ENCODE measurements around the gene ATXN1L.
"Not testable (repeated sequence)": the region's sequence is repeated elsewhere in the genome, so short reads cannot be mapped to it uniquely, and the experiment has no call there.

Gene ATXN1L

DNA sequence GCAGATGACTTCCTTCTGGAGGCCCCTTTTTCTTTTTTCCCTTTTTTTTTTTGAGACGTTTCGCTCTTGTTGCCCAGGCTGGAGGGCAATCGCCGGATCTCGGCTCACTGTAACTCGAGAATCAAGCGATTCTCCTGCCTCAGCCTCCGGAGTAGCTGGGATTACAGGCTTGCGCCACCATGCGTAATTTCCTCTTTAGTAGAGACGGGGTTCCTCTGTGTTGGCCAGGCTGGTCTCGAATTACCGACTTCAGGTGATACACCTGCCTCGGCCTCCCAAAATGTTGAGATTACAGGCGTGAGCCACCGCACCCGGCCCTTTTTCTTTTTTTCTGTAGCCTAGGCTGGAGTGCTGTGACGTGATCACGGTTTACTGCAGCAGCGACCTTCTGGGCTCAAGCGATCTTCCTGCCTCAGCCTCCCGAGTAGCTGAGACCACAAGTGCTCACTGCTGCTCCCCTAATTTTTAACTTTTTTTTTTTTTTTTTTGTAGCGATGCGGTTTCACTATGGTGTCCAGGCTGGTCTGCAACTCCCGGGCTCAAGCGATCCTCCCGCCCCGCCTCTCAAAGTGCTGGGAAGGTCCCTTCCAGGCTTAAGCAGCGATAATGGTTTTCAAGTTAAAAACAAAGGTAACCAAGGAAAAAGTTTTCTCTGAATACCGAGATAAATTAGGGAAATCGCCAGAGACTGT, 48.6 kb downstream of the ATXN1L start:
- DNase-seq (ENCODE audit: low read depth in 3 of 3): peak in 1 of 3 experiments; percentile 30

DNA sequence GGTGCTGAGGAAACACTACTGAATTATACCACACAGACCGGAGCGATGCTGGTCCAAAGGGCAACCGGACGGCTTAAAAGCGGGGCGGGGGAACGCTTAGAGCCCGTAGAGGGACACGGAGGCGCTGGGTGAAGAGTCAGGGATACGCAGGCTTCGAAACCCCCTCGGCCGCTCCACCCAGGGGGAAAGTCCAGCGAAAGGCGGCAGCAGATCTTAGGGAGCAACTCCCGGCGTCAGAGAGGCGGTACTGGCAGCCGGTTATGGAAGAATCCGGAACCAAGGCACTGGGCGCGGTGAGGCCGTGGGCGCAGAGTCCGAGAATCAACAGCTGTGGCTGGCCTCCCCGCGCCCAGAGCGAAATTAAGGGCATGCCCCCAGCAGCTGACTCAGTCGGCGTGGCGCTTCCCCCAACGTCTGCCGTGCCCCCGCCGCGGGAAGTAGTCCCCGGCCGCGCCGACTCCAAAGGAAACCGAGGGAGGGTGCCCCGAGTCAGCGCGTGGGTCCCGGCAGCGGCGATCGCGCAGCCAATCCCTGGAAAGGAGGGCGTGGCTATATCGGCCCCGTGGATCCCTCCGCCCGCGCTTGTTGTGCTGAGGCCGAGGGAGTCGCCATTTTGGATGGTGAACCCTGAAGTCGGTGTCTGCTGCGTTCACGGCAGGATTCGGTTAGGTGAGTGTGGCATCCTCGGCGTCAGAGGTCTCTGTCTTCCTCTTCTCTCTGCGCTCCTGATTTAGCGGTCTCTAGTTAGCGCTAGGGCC, 49.3 kb downstream of the ATXN1L start, which contains the start of gene IST1:
Gene IST1 (plus strand): TSS at position 611 of the 758 bp plus-strand sequence. CDS start 20,110 bp downstream, outside the sequence.
- peak; percentile 96 to 99 (median 97) for DNase-seq (ENCODE audit: low read depth in 3 of 3)

DNA sequence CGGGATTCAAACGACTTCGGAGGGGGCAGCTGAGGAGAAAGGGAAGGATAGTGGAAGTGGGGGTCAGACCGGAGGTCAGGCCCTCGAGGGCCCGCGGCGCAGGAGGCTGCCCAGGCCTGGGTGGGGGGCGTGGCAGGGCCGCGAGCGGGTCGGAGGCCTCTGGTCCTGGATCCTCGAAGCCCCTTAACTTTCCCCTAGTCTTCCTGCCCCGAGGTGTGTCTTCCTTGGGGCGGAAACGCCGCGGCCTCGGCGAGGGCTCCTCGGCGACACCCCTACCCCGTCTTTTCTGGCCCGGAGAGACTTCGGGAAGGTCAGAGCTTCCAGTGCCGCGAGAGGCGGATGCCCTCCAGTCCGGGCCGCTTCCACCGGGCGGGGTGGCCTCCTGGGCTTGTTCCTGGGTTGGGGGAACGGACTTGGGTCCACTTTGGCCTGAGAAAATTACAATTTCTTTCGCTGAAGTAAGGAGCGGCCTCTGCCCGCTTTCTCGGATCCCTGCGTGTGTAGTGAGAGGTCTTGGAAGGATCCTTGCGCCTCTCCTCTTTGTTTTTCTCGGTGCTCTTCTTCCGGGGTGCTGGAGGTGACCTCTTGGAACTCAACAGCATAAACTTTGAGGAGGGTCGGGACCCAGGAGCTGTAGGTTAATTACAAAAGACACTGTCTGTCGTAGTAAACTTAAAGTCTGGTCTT, 50.0 kb downstream of the ATXN1L start:
- no peak for DNase-seq (ENCODE audit: low read depth in 3 of 3)

DNA sequence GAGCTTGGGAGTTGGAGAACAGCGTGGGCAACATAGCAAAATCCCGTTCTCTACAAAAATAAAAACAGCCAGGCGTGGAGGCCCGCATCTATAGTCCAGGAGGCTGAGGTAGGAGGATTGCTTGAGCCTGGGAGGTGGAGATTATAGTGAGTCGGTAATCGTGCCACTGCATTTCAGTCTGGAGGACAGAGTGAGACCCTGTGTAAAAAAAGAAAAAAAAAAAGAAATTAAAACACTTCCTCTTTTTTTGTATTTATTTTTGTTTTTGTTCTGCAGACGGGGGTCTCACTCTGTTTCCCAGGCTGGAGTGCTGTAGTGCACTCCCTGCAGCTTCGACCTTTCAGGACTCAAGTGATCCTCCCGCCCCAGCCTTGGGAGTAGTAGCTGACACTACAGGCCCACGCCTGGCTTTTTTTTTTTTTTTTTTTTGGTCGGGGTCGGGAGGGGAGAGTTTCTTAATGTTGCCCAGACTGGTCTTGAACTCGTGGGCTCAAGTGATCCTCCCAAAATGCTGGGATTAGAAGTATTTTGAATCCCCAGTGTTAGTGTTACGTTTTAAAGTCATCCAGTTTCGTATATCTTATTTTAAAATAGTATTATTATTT, 51.1 kb downstream of the ATXN1L start:
- DNase-seq (ENCODE audit: low read depth in 3 of 3): no peak

DNA sequence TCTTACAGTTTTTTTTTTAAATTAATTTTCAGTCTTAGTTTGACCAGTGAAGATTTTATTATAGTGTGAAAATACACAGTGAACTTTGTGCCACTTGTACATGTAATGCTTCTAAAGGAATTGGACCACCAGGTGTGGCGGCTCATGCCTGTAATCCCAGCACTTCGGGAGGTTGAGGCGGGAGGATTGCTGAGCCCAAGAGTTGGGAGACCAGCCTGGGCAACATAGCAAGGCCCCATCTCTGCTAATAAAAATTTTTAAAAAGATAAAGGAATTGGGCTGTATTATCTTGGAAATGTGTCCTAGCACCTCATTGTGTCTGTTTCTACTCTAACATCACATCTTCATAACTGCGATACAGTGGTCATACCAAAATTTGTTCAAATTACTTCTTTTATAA, 53.4 kb downstream of the ATXN1L start:
- DNase-seq (ENCODE audit: low read depth in 3 of 3): no peak

DNA sequence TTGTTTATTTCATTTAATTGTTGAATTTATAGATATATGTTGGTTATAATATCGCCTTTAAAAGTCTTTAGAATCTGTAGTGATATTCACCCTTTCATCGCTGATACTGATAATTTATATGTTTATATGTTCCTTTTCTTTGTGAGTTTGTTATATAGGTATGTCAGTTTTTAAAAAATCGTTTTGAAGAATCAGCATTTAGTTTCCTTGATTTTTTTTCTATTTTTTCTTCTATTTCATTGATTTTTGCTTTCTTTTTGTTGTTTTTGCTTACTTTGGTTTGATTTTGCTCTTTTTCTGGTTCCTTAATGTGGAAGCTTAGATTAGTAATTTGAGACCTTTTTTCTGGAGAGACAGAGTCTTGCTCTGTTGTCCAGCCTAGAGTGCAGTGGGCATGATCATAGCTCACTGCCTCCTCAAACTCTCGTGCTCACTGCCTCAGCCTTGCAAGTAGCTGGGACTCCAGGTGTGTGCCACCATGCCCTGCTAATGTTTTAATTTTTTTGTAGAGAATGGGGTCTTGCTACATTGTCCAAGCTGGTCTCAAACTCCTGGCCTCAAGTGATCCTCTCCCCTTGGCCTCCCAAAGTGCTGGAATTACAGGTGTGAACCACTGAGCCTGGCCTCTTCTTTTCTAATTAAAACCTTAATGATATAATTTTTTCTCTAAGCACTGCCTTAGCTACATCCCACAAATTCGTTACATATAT, 57.0 kb downstream of the ATXN1L start:
- DNase-seq (ENCODE audit: low read depth in 3 of 3): no peak

DNA sequence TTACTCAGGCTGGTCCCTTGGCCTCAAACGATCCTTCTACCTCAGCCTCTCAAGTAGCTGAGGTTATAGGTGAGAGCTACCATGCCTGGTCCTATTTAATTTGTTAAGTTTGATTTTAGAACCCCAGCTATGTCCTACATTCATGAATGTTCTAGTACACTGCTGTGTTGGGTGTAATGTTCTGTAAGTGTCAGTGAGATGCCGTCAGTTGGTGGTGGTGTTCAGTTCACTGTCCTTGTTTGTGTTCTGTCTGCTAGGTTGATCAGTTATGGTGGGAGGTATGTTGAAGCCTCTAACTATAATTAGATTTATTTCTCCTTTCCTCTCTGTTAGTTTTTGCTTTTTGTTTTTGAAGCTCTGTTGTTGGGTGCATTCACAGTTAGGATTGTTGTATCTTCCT, 57.8 kb downstream of the ATXN1L start:
- DNase-seq (ENCODE audit: low read depth in 3 of 3): no peak

DNA sequence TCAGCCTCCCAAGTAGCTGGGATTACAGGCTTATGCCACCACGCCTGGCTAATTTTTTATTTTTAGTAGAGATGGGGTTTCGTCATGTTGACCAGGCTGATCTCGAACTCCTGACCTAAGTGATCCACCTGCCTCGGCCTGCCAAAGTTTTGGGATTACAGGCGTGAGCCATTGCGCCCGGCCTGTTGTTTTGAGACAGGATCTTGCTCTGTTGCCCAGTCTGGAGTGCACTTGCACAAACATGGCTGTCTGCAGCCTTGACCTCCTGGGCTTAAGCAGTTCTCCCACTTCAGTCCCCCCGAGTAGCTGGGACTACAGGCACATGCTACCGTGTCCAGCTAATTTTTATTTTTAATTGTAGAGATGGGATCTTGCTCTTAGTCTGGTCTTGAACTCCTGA, 58.5 kb downstream of the ATXN1L start:
- no peak for DNase-seq (ENCODE audit: low read depth in 3 of 3)

DNA sequence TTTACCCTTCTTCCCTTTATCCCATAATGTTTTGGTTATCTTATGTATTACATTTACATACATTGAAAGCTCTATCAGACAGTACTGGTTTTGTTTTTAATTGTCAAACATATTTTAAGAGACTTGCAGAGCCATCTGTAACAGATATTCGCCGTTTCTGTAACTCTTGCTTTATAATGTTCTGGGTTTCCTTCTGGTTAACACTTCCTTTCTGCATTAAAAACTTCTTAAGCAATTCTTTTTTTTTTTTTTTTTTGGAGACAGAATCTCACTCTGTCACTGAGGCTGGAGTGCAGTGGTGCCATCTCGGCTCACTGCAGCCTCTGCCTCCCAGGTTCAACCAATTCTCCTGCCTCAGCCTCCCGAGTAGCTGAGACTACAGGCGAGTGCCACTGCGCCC, 60.0 kb downstream of the ATXN1L start:
- not testable (repeated sequence) for DNase-seq (ENCODE audit: low read depth in 3 of 3)
